ENCODE results near the gene LYRM2. TPM values are rescaled to one million over a fixed set of nuclear protein-coding genes. Genes with fewer than 3 reads are reported as not detected.

Gene LYRM2
- total and polyA plus RNA-seq, 9 of the 15 experiments (the other 6 are each of a cell fraction or from before 2014, with no cell fraction given): 13.9 to 115 (median 42.9) TPM

- TF ChIP-seq ZBTB9 (CRISPR knock-in tag; IDR thresholded peaks at IDR 0.05) (no peak), ILK (tag; IDR thresholded peaks at IDR 0.05; ENCODE audit: borderline replicate concordance, low read depth) (no peak), NCOR1 (IDR thresholded peaks at IDR 0.05) (no peak), ATF4 (CRISPR knock-in tag; IDR thresholded peaks at IDR 0.05) (no peak), TOE1 (IDR thresholded peaks at IDR 0.05; ENCODE audit: borderline replicate concordance) (no peak), TOE1 (CRISPR knock-in tag; IDR thresholded peaks at IDR 0.05; ENCODE audit: borderline replicate concordance, low read depth) (no peak)
Observed at GRCh38 chr6:89528866-89529265, 109.7 kb downstream of the LYRM2 start (continued).

- H4K20me1 ChIP-seq (replicated peaks; ENCODE audit: control insufficient read depth, insufficient read depth, low read length): no peaks in the 10 kb centered on the region
- intact Hi-C loops (cut with micrococcal nuclease): no loop called here
- no peak overlapping the region for H3K4me3 ChIP-seq
- H3K36me3 ChIP-seq (ENCODE audit: control insufficient read depth, insufficient read depth, low read length): no peaks in the 10 kb centered on the region
- H3K4me2 ChIP-seq (ENCODE audit: insufficient read depth, low read length): no peak overlapping the region
- no peak overlapping the region for H3K27ac ChIP-seq (ENCODE audit: extremely low read depth, low read depth, low read length)
- POLR2A ChIA-PET: no interaction called here
- H3K9me1 ChIP-seq (ENCODE audit: control insufficient read depth, insufficient read depth, low read length): no peaks in the 10 kb centered on the region
- in situ Hi-C loops (cut with MboI): no loop called here
- peaks cover 4 to 19% of the 10 kb centered on the region in 2 experiments; a peak in 3 of 5 replicates for H3K27me3 ChIP-seq (ENCODE audit: control insufficient read depth in 2 of 2, insufficient read depth in 2 of 2, low read length in 2 of 2)
- 0% methylated on average over 2 of the region's 2 CpGs for WGBS (ENCODE audit: insufficient coverage, low coverage, missing lambda C conversion rate)
- CTCF ChIA-PET (ENCODE audit: low intra/inter-chr PET ratio): no interaction called here
- H2AFZ ChIP-seq (ENCODE audit: low read depth, low read length): no peak overlapping the region
- no peaks in the 10 kb centered on the region for H3K4me1 ChIP-seq (replicated peaks in 1 of 2; ENCODE audit: control insufficient read depth in 2 of 2, insufficient read depth in 2 of 2, low read length in 2 of 2)
- H3K79me2 ChIP-seq (ENCODE audit: control insufficient read depth, insufficient read depth, low read length): no peaks in the 10 kb centered on the region
- no peak overlapping the region for H3K9ac ChIP-seq (ENCODE audit: insufficient read depth in 1 of 2, low read depth in 2 of 2, low read length in 2 of 2)
- no peak for FAIRE-seq
- H3K9me3 ChIP-seq (replicated peaks; ENCODE audit: control insufficient read depth, insufficient read depth, low read depth, low read length): peaks cover 2% of the 10 kb centered on the region; the same call in 1 of the 2 replicates
- no peak for DNase-seq (ENCODE audit: extremely low read depth in 1 of 4, low spot score in 3 of 4)
- BruUV-seq (replicated peaks): no TSS peak
- no peak for ATAC-seq
- no peak for TF ChIP-seq CHD7 (IDR thresholded peaks at IDR 0.05; ENCODE audit: low read depth, low read length)
Observed at GRCh38 chr6:89527634-89528033, 110.9 kb downstream of the LYRM2 start.

Measured in K562 (cell line).